GM15510 (cell line): ENCODE measurements around the gene FOLR3.

Experiments used
- POLR2A ChIP-seq: IDR thresholded peaks from 3 replicates; pipeline ENCODE4 v1.6.1; 2011; ENCODE audit warnings: borderline replicate concordance; ENCODE audit not compliant: insufficient read length; ENCODE audit errors: extremely low read depth

FOLR3 gene

GRCh38 chr11:72112978-72113808 lies 22.3 kb upstream of the FOLR3 start:
- TF ChIP-seq POLR2A, result no peak

GRCh38 chr11:72114570-72114969 lies 21.0 kb upstream of the FOLR3 start:
- TF ChIP-seq POLR2A, result no peak

GRCh38 chr11:72116019-72116755 lies 19.3 kb upstream of the FOLR3 start:
- TF ChIP-seq POLR2A, result no peak

- no peak for TF ChIP-seq POLR2A
Measured at GRCh38 chr11:72119198-72119597, 16.3 kb upstream of the FOLR3 start.

GRCh38 chr11:72120930-72121329 lies 14.6 kb upstream of the FOLR3 start:
- TF ChIP-seq POLR2A, result no peak

GRCh38 chr11:72122607-72123006 lies 12.9 kb upstream of the FOLR3 start:
- TF ChIP-seq POLR2A, result no peak

DNA sequence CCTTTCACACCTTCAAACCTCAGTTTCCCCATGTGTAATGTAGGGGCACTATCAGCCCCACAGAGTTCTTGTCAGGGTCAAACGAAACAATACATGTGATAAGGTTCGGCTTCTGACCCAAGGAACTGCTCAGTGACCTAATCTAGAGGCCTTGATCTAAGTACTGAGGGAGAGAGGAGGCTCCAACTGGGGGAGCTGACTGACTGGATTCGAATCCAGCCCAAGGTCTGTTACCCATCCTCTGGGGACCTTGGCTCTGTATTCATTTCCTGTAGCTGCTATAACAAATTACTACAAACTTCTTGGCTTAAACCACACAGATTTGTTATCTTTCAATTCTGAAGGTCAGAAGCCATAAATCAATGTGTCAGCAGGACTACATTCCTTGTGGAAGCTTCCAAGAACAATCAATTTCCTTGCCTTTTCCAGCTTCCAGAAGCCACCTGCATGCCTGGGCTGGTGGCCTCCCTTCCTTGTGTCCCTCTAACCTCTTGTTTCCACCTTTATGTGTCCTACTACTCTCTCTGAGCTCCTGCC lies 12.3 kb upstream of the FOLR3 start:
- no peak for TF ChIP-seq POLR2A

DNA sequence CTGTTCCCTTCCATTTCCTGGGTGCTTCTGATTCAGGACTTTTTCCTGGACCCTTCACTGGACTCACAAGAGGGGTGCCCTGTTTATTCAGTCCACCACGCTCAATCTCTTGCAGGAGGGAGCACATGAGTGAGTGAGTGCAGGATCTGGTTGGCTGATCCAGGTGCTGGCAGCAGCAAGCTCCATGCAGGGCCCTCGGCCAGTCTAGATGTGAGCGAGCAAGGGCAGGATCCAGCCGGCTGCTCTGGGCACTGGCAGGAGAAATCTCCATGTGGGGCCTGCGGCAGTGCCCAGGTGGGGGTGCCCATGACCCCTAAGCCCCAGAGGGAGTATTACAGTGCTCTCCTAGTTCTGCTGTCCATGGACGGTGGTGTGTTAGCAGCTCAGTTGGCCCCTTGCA lies 11.5 kb upstream of the FOLR3 start:
- TF ChIP-seq POLR2A, result no peak

DNA sequence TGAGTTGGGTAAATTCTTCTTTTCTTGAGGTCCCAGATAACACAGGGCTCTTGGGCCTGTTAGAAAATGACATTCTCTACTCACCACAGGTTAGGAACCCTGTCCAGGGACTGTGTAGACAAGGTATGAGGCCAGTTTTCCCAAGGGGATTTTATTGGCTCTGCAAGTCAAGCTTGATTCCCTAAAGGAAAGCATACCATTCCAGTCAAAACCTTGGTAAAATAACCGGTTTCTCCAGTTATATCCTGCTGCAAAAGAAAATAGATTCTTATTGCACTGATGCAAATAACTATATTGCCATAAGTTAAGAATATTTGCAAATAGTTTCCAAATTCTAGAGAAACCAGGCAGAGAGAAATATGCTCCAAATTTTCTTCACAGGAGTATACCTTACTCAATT lies 9.6 kb upstream of the FOLR3 start:
- no peak for TF ChIP-seq POLR2A

GRCh38 chr11:72127923-72128322 lies 7.6 kb upstream of the FOLR3 start:
- TF ChIP-seq POLR2A, result no peak

- no peak for TF ChIP-seq POLR2A
Measured at GRCh38 chr11:72129381-72129780, 6.1 kb upstream of the FOLR3 start.

DNA sequence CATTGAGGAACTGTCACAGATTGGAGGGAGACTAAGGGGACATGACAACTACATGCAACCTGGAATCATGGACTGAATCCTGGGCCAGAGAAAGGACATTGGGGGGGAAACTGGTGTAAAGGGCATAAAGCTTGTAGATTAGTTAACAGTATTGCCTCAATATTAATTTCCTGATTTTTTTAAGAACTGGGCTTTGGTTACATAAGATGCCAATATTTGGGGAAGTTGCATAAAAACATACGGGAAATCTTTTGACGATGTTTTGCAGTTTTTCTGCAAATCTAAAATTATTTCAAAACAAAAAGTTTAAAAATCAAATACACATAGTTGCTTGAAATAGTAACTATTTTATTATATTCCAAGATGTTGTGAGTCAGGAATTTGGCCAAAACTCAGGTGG lies 2.9 kb upstream of the FOLR3 start:
- TF ChIP-seq POLR2A, result no peak

- no peak for TF ChIP-seq POLR2A
Measured at GRCh38 chr11:72135891-72136683, 562 bp downstream of the FOLR3 start.

DNA sequence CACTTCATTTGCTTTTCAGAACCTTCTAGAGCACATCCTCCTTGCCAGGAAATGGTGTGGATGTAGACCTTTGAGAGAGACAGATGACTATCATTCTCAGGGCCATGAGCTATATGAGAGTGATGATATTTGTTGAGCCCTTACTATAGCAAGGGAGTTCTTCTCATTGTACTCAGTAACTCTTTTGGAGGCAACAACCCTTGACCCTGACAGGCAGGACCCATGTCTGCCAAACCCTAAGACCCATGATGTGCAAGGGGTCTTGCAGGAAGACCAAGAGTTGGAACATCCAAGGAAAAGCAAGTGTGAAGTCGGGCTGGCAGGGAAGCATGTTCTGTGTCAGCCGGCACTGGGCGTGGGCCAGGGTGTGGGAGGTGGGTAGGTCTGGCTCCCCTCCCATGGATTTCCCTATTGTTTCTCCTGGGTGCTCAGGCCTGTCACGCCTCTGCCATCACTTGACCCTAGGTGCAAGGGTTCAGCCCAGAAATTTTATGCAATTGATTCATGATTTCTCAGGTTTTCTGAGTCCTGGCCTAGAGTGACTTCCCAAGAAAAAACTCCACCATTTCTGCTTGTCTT lies 1.2 kb downstream of the FOLR3 start:
- TF ChIP-seq POLR2A, result no peak
